ENCODE results near the gene SIAH3.

SIAH3 gene

GRCh38 chr13:45744979-45745378 is 106.6 kb downstream of the SIAH3 start:
- no peak for TF ChIP-seq NFIC (IDR thresholded peaks at IDR 0.05)
- TF ChIP-seq, protein P1, sequence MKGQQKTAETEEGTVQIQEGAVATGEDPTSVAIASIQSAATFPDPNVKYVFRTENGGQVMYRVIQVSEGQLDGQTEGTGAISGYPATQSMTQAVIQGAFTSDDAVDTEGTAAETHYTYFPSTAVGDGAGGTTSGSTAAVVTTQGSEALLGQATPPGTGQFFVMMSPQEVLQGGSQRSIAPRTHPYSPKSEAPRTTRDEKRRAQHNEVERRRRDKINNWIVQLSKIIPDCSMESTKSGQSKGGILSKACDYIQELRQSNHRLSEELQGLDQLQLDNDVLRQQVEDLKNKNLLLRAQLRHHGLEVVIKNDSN (IDR thresholded peaks at IDR 0.05): no peak

- TF ChIP-seq TCF12 (IDR thresholded peaks at IDR 0.05; ENCODE audit: low read depth) (no peak), ZBTB7A (IDR thresholded peaks at IDR 0.05; ENCODE audit: low read depth) (no peak)
Measured at GRCh38 chr13:45742985-45743384, 108.6 kb downstream of the SIAH3 start.

DNA sequence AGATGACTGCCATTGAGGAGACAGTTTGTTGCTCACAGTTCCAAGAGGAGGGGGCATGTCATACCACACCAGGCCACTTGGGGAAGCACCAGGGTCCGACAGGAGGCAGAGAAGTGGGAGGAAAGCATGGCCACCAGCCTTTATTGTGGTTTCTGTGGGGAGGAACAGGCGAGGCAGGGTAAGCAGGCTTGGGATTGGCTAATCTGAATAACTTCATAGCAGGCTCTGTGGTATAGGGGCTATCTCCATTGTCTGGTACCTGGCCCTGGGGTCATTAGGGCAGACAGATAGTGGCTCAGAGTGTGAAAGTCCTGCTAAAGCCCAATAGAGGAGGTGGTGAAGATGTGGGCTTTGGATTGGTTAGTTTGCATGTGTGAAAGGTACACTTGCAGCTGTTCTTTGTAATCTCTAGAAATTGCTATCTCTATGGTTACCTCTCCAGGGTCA is 114.0 kb downstream of the SIAH3 start:
- TF ChIP-seq MAX (IDR thresholded peaks at IDR 0.05): no peak
- TF ChIP-seq RAD21 (IDR thresholded peaks at IDR 0.05; ENCODE audit: low read depth): peak; percentile 27; the same call in 1 of the 2 replicates

- TF ChIP-seq TEAD4 (IDR thresholded peaks at IDR 0.05) (no peak), TAF1 (IDR thresholded peaks at IDR 0.05; ENCODE audit: low read depth) (no peak), EP300 (IDR thresholded peaks at IDR 0.05; ENCODE audit: borderline replicate concordance) (no peak), RAD21 (IDR thresholded peaks at IDR 0.05; ENCODE audit: low read depth) (no peak), TCF12 (IDR thresholded peaks at IDR 0.05; ENCODE audit: low read depth) (no peak), YY1 (IDR thresholded peaks at IDR 0.05; ENCODE audit: low read depth) (no peak), EGR1 (IDR thresholded peaks at IDR 0.05) (no peak), CEBPB (IDR thresholded peaks at IDR 0.05) (no peak), CREB1 (IDR thresholded peaks at IDR 0.05; ENCODE audit: low read depth) (no peak), NFIC (IDR thresholded peaks at IDR 0.05) (no peak), ZBTB7A (IDR thresholded peaks at IDR 0.05; ENCODE audit: low read depth) (no peak), FOXM1 (IDR thresholded peaks at IDR 0.05; ENCODE audit: borderline replicate concordance, low read depth) (no peak)
- TF ChIP-seq, protein P1 (IDR thresholded peaks at IDR 0.05): no peak
- TF ChIP-seq, protein P2, sequence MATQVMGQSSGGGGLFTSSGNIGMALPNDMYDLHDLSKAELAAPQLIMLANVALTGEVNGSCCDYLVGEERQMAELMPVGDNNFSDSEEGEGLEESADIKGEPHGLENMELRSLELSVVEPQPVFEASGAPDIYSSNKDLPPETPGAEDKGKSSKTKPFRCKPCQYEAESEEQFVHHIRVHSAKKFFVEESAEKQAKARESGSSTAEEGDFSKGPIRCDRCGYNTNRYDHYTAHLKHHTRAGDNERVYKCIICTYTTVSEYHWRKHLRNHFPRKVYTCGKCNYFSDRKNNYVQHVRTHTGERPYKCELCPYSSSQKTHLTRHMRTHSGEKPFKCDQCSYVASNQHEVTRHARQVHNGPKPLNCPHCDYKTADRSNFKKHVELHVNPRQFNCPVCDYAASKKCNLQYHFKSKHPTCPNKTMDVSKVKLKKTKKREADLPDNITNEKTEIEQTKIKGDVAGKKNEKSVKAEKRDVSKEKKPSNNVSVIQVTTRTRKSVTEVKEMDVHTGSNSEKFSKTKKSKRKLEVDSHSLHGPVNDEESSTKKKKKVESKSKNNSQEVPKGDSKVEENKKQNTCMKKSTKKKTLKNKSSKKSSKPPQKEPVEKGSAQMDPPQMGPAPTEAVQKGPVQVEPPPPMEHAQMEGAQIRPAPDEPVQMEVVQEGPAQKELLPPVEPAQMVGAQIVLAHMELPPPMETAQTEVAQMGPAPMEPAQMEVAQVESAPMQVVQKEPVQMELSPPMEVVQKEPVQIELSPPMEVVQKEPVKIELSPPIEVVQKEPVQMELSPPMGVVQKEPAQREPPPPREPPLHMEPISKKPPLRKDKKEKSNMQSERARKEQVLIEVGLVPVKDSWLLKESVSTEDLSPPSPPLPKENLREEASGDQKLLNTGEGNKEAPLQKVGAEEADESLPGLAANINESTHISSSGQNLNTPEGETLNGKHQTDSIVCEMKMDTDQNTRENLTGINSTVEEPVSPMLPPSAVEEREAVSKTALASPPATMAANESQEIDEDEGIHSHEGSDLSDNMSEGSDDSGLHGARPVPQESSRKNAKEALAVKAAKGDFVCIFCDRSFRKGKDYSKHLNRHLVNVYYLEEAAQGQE (IDR thresholded peaks at IDR 0.05; ENCODE audit: low read depth): no peak
Measured at GRCh38 chr13:45733361-45733760, 118.2 kb downstream of the SIAH3 start.

- TF ChIP-seq YY1 (IDR thresholded peaks at IDR 0.05; ENCODE audit: low read depth) (no peak), EP300 (IDR thresholded peaks at IDR 0.05; ENCODE audit: borderline replicate concordance) (no peak), MAX (IDR thresholded peaks at IDR 0.05) (no peak), CREB1 (IDR thresholded peaks at IDR 0.05; ENCODE audit: low read depth) (no peak), TEAD4 (IDR thresholded peaks at IDR 0.05) (no peak), FOXM1 (IDR thresholded peaks at IDR 0.05; ENCODE audit: borderline replicate concordance, low read depth) (no peak), RAD21 (IDR thresholded peaks at IDR 0.05; ENCODE audit: low read depth) (no peak), TAF1 (IDR thresholded peaks at IDR 0.05; ENCODE audit: low read depth) (no peak), CEBPB (IDR thresholded peaks at IDR 0.05) (no peak), ZBTB7A (IDR thresholded peaks at IDR 0.05; ENCODE audit: low read depth) (no peak), NFIC (IDR thresholded peaks at IDR 0.05) (no peak), TCF12 (IDR thresholded peaks at IDR 0.05; ENCODE audit: low read depth) (no peak), EGR1 (IDR thresholded peaks at IDR 0.05) (no peak)
- TF ChIP-seq, protein P1 (IDR thresholded peaks at IDR 0.05): no peak
- TF ChIP-seq, protein P2 (IDR thresholded peaks at IDR 0.05; ENCODE audit: low read depth): no peak
Measured at GRCh38 chr13:45732916-45733315, 118.6 kb downstream of the SIAH3 start.

DNA sequence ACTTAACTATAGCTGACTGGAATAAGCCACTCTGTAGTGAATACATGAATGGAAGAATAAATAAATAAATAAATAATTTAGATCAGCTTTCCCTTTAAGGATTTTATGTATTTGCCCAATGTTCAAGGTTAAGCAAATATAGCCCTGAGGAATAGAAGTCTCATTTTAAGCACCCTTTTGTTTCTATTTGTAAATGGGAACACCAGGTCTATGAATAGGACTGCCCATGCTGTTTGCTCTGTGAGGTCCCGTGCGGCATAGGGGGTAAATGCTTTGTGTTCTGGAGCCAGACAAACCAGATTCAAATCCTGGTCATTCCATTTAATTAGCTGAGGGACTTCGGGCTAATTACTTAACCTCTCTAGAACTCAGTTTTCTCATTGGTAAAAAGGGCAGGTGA is 120.1 kb downstream of the SIAH3 start:
- no peak for TF ChIP-seq EP300 (IDR thresholded peaks at IDR 0.05; ENCODE audit: borderline replicate concordance)
- no peak for TF ChIP-seq TCF12 (IDR thresholded peaks at IDR 0.05; ENCODE audit: low read depth)
- no peak for TF ChIP-seq TEAD4 (IDR thresholded peaks at IDR 0.05)
- TF ChIP-seq ZBTB7A (IDR thresholded peaks at IDR 0.05; ENCODE audit: low read depth): no peak
- no peak for TF ChIP-seq EGR1 (IDR thresholded peaks at IDR 0.05)
- TF ChIP-seq, protein P1 (IDR thresholded peaks at IDR 0.05): no peak
- no peak for TF ChIP-seq FOXM1 (IDR thresholded peaks at IDR 0.05; ENCODE audit: borderline replicate concordance, low read depth)
- no peak for TF ChIP-seq YY1 (IDR thresholded peaks at IDR 0.05; ENCODE audit: low read depth)
- TF ChIP-seq NFIC (IDR thresholded peaks at IDR 0.05): no peak
- TF ChIP-seq MAX (IDR thresholded peaks at IDR 0.05): no peak
- no peak for TF ChIP-seq CREB1 (IDR thresholded peaks at IDR 0.05; ENCODE audit: low read depth)
- no peak for TF ChIP-seq RAD21 (IDR thresholded peaks at IDR 0.05; ENCODE audit: low read depth)
- TF ChIP-seq CEBPB (IDR thresholded peaks at IDR 0.05): no peak
- TF ChIP-seq, protein P2 (IDR thresholded peaks at IDR 0.05; ENCODE audit: low read depth): no peak
- no peak for TF ChIP-seq TAF1 (IDR thresholded peaks at IDR 0.05; ENCODE audit: low read depth)
